Glutamatergic neuron (in vitro differentiated cells): Measurements from ENCODE around the gene CD38. TPM values are rescaled to one million over a fixed set of nuclear protein-coding genes. Genes with fewer than 3 reads are reported as not detected.

Experiments used
- DNase-seq: peaks from one replicate; pipeline ENCODE4 v3.0.0; 2022
- H3K27ac Mint-ChIP-seq: one replicate; pipeline ENCODE4 v1.8.0; 2020; ENCODE audit warnings: mild to moderate bottlenecking, mixed read lengths, inconsistent platforms; ENCODE audit not compliant: unreplicated experiment
- H3K27me3 Mint-ChIP-seq: one replicate; pipeline ENCODE4 v1.8.0; 2020; ENCODE audit warnings: mild to moderate bottlenecking, moderate library complexity, mixed read lengths, inconsistent platforms; ENCODE audit not compliant: unreplicated experiment
- H3K36me3 Mint-ChIP-seq: one replicate; pipeline ENCODE4 v1.8.0; 2020; ENCODE audit warnings: mild to moderate bottlenecking, mixed read lengths, inconsistent platforms; ENCODE audit not compliant: unreplicated experiment
- H3K4me1 Mint-ChIP-seq: one replicate; pipeline ENCODE4 v1.8.0; 2020; ENCODE audit warnings: mild to moderate bottlenecking, low read depth, mixed read lengths, inconsistent platforms; ENCODE audit not compliant: unreplicated experiment
- H3K4me3 Mint-ChIP-seq: one replicate; pipeline ENCODE4 v1.8.0; 2020; ENCODE audit warnings: mild to moderate bottlenecking, mixed read lengths, inconsistent platforms; ENCODE audit not compliant: unreplicated experiment
- H3K9me3 Mint-ChIP-seq: one replicate; pipeline ENCODE4 v1.8.0; 2020; ENCODE audit warnings: mild to moderate bottlenecking, moderate library complexity, mixed read lengths, inconsistent platforms; ENCODE audit not compliant: unreplicated experiment
- total RNA-seq: library from RNA; stranded (reverse); fragmentation: NEBNext Ultra II Directional; extraction: Animal tissue kit (Norgen Biotek cat#: 25700); gene quantifications from one replicate; pipeline ENCODE4 v1.2.1, GENCODE V29; 2021; ENCODE audit not compliant: unreplicated experiment
- TF ChIP-seq, protein P1 (sequence below): fragments of 200-600 bp; sonication (generic); IDR thresholded peaks from one replicate; pipeline ENCODE4 v1.5.0; 2021; ENCODE audit not compliant: partially characterized antibody, unreplicated experiment

CD38 gene
- total RNA-seq, 1 donor from 2014 or later: 0.37 TPM

DNA sequence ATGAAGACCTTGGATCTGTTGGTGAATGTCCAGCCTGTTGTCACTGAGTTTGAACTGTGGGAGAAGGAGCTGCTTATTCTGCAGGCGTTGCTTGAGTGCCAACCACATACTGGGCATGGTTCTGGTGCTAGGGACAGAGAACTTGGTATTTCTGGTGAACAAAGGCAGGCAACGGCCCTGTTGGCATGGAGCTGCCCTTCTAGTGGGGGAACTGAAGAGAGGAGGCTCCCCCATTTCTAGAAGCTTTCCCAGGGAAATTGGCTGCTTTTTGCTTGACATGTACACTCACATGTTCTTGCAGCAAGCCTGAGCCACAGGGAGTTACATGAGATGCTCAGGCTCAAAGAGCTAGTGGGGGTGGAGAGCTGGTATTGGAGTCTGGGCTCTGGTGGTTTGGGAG, 8.9 kb upstream of the CD38 start:
- no peak for DNase-seq
- H3K27ac Mint-ChIP-seq: no peak overlapping the region
- no peaks in the 10 kb centered on the region for H3K9me3 Mint-ChIP-seq
- no peak overlapping the region for H3K4me3 Mint-ChIP-seq
- no peaks in the 10 kb centered on the region for H3K36me3 Mint-ChIP-seq
- H3K4me1 Mint-ChIP-seq: no peaks in the 10 kb centered on the region
- H3K27me3 Mint-ChIP-seq: peaks cover 2% of the 10 kb centered on the region
- TF ChIP-seq, protein P1, sequence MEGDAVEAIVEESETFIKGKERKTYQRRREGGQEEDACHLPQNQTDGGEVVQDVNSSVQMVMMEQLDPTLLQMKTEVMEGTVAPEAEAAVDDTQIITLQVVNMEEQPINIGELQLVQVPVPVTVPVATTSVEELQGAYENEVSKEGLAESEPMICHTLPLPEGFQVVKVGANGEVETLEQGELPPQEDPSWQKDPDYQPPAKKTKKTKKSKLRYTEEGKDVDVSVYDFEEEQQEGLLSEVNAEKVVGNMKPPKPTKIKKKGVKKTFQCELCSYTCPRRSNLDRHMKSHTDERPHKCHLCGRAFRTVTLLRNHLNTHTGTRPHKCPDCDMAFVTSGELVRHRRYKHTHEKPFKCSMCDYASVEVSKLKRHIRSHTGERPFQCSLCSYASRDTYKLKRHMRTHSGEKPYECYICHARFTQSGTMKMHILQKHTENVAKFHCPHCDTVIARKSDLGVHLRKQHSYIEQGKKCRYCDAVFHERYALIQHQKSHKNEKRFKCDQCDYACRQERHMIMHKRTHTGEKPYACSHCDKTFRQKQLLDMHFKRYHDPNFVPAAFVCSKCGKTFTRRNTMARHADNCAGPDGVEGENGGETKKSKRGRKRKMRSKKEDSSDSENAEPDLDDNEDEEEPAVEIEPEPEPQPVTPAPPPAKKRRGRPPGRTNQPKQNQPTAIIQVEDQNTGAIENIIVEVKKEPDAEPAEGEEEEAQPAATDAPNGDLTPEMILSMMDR: no peak

DNA sequence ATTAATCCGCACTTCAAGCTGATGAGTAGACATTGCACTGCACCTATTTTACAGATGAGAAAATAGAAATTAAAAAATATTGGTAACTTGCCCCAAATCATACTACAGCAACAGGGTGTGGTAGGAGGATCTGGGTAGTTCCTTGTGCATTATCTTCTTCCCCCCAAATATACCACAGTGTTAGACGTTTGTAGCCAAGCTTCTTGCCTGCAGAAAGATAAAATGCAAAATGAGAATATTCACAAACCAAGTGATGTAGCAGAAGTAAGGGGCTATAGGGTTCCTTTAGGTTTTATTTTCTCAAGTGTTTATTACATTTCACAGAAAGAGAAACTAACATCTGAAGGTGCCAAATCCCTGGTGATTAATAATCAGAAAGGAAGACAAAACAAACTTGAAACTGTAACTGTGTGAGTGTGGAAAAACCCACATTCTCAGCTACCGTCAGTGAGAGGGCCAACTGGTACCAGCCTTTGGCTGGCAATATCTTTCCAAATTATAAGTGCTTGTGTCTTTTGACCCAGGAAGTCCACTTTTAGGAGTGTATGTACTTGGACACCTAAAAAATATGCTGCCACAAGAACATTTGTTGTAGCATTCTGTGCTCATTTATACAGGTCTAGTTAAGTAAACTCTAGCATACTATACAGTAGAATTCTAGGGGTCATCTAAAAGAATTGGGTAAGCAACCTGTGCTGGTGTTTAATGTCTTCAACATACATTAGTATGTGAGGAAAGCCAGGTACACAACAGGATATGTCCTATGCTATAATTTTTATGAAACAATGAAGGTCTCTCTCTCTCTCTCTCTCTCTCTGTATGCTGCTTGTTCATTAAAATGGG, 6.7 kb upstream of the CD38 start:
- H3K36me3 Mint-ChIP-seq: no peaks in the 10 kb centered on the region
- no peak overlapping the region for H3K27ac Mint-ChIP-seq
- no peak for DNase-seq
- H3K9me3 Mint-ChIP-seq: peaks cover 1% of the 10 kb centered on the region
- no peak overlapping the region for H3K4me3 Mint-ChIP-seq
- peaks cover 2% of the 10 kb centered on the region for H3K27me3 Mint-ChIP-seq
- TF ChIP-seq, protein P1: no peak
- H3K4me1 Mint-ChIP-seq: no peaks in the 10 kb centered on the region

DNA sequence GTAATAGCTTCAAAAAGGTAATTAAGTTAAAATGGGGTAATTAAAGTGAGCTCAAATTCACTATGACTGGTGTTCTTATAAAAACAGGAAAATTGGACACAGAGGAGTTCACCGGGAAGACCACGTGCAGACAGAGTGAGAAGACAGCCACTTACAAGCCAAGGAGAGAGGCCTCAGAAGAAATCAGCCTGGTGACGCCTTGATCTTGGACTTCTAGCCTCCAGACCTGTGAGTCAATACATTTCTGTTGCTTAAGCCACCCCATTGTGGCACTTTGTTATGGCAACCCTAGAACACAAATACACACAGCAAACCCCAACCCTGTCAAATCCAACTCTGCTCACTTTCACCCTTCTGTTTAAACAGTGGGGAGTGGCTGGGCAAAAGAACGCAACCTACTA, 4.1 kb upstream of the CD38 start:
- Mint-ChIP-seq H3K4me1 (peaks cover 4% of the 10 kb centered on the region), H3K36me3 (no peaks in the 10 kb centered on the region), H3K27me3 (peaks cover 6% of the 10 kb centered on the region), H3K9me3 (peaks cover 1% of the 10 kb centered on the region), H3K27ac (no peak overlapping the region), H3K4me3 (no peak overlapping the region)
- TF ChIP-seq, protein P1: no peak
- no peak for DNase-seq

DNA sequence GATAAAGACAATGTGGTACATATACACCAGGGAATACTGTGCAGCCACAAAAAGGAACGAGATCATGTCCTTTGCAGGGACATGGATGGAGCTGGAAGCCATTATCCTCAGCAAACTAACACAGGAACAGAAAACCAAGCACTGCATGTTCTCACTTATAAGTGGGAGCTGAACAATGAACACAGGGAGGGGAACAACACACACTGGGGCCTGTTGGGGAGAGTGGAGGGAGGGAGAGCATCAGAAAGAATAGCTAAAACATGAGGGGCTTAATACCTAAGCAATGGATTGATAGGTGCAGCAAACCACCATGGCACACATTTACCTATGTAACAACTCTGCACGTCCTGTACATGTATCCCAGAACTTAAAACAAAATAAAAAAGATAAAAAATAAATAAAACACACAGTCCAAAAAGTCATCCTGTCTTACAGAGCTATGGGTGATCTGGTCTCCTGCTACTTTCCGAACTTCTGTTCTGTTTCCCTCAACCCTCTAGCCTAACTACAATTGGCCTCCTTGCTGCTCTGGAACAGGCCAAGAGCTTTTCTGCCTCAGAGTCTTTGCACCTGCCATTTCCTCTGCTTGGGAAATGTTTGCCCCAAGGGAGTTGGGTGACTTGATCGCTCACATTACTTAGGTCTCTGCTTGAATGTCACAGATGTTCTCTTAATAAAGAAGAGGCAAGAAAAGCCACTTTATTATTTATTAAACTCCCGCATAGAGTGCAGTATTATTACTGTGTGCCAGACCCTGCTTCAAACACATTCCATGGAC, 1.1 kb upstream of the CD38 start:
- DNase-seq: no peak
- peaks cover 1% of the 10 kb centered on the region for H3K9me3 Mint-ChIP-seq
- H3K36me3 Mint-ChIP-seq: no peaks in the 10 kb centered on the region
- H3K4me3 Mint-ChIP-seq: no peak overlapping the region
- TF ChIP-seq, protein P1: no peak
- H3K27ac Mint-ChIP-seq: peak overlapping the region; percentile 41
- peaks cover 11% of the 10 kb centered on the region for H3K4me1 Mint-ChIP-seq
- peaks cover 8% of the 10 kb centered on the region for H3K27me3 Mint-ChIP-seq

DNA sequence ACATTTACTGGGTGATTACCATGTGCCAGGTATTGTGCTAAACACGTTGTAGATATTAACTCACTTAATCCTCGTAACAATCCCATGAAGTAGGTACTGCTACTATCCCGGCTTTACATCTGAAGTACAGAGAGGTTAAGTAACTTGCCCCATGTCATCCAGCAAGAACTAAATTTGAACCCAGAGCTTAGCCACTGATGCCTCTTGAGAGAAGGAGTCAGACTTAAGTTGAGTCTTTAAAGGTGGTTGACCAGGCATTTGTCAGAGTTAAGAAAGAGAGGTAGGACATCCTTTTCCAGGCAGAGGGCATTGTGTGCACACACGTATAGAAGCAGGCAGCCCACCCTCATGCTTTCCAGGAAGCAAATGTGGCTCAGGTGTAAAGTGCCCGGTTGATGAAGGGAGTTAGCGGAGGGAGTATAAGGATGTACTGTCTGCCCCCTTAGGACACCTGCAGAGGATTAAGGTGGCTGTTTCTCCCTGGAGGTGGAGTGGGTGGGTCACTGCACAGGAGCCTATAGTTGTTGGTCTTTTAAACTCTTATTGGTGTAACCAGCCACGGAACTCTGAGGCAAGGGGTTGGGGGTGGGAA, 335 bp upstream of the CD38 start:
- DNase-seq: no peak

More for the DNA sequence above, 335 bp upstream of the CD38 start:
- TF ChIP-seq, protein P1: no peak
- H3K4me1 Mint-ChIP-seq: peaks cover 11% of the 10 kb centered on the region
- no peak overlapping the region for H3K27ac Mint-ChIP-seq
- peaks cover 1% of the 10 kb centered on the region for H3K9me3 Mint-ChIP-seq
- H3K4me3 Mint-ChIP-seq: peak overlapping the region; percentile 81
- peaks cover 8% of the 10 kb centered on the region for H3K27me3 Mint-ChIP-seq
- H3K36me3 Mint-ChIP-seq: no peaks in the 10 kb centered on the region
